H7 (cell line): Measurements from ENCODE around the gene GLYATL1B. TPM values are rescaled to one million over a fixed set of nuclear protein-coding genes. Genes with fewer than 3 reads are reported as not detected.
"Not testable (repeated sequence)": the region's sequence is repeated elsewhere in the genome, so short reads cannot be mapped to it uniquely, and the experiment has no call there.

Experiments used
- DNase-seq: peaks from one replicate; pipeline ENCODE4 v3.0.0; 2012
- H3K27me3 ChIP-seq: 2 replicates; pipeline ENCODE4 v1.6.0; 2011; ENCODE audit warnings: mild to moderate bottlenecking, low read length; ENCODE audit not compliant: control insufficient read depth, insufficient read depth
- H3K36me3 ChIP-seq: replicated peaks from 2 replicates; pipeline ENCODE4 v1.5.1; 2011; ENCODE audit warnings: low read length; ENCODE audit not compliant: control insufficient read depth, insufficient read depth
- H3K4me3 ChIP-seq: 2 replicates; pipeline ENCODE4 v1.5.1; 2011; ENCODE audit warnings: low read depth, mild to moderate bottlenecking, control low read depth, low read length, moderate library complexity; ENCODE audit not compliant: insufficient read depth
- total RNA-seq: library from RNA; depleted of rRNA; stranded (reverse); fragments of >200 nt; shearing (Covaris generic); gene quantifications from 2 replicates; pipeline ENCODE4 v1.2.3, GENCODE V29; 2014; rRNA removed

The GLYATL1B gene, protein sequence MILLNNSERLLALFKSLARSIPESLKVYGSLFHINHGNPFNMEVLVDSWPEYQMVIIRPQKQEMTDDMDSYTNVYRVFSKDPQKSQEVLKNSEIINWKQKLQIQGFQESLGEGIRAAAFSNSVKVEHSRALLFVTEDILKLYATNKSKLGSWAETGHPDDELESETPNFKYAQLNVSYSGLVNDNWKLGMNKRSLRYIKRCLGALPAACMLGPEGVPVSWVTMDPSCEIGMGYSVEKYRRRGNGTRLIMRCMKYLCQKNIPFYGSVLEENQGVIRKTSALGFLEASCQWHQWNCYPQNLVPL
- not detected in 2 replicates for total RNA-seq

DNA sequence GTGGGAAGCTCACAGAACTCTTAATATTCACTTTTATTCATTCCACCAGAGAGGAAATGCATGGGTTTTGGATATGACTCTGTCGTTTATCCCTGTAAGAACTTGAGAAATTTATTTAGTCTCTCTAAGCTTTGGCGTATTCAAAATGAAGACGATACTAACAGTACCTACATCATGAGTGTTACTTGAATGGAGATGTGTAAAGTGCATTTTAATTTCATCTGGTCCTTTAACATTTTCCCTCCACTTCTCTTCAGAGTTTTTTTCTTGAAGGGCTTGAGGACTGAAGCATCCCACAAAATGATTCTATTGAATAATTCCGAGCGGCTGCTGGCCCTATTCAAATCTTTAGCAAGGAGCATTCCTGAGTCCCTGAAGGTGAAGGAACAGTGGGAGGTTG, at the start of gene GLYATL1B:
TSS of gene GLYATL1B (plus strand) at position 301 of the 400 bp plus-strand sequence. CDS start at position 301, 0 bp downstream.
- H3K36me3 ChIP-seq, DNase-seq, H3K4me3 ChIP-seq, H3K27me3 ChIP-seq: not testable (repeated sequence)

DNA sequence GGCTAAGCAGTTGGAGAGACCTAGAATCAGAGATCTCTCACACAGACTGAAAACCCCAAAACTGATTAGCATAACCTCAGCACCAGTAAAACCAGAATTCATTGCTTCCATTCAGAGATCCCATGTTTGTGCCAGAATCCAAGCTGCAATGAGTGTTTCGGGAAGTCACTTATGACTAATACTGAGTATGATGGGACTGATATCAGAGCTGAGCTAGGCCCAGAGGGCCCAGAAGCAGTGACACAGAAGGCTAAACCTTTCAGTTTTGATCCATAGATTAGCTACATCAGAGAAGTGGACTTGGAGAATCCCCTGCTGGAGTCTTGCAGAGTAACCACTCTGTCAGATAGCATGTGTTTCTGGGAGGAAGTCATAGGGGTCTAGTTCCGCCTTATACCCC, 49.6 kb upstream of the GLYATL1B start:
- H3K4me3 ChIP-seq, H3K36me3 ChIP-seq, DNase-seq, H3K27me3 ChIP-seq: not testable (repeated sequence)

DNA sequence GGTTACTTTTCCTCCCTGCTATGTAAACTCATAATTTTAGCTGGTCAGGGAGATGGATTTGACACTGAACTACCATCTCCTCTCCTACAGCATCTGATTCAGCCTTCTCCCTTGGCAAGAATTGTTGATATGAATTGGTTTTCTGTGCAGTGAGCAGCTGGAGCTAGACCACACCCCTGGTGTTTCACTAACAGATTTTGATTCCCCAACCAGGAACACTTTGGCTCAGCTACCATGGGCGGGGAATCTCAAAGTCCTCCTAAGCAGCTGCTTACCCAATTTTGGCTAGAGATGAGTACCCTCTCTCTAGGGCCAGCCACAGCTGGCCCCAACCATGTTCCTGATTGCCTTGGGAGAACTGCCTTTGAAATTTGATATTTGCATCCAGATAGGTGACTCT, 48.7 kb upstream of the GLYATL1B start:
- H3K36me3 ChIP-seq, DNase-seq, H3K27me3 ChIP-seq, H3K4me3 ChIP-seq: not testable (repeated sequence)

DNA sequence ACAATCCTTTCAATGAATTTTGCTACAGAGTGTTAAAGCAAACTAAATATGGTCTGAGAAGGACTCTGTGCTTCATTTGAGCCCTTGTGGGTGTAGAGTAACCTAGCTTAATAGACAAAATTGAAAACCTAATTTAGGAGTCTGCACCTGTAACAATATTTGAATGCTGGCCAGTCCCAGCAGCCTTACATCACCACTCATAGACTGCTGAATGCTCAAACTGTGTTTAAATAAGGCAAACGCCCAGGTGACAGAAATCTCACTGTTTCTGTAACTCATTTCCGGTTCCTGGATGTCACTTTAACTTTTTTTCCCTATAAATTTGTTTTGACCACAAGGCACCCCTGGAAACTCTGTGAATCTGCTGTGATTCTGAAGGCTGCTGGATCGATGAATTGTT, 45.5 kb upstream of the GLYATL1B start:
- Histone ChIP-seq H3K36me3 (no peaks in the 10 kb centered on the region), H3K27me3 (no peaks in the 10 kb centered on the region), H3K4me3 (no peak overlapping the region)
- no peak for DNase-seq

DNA sequence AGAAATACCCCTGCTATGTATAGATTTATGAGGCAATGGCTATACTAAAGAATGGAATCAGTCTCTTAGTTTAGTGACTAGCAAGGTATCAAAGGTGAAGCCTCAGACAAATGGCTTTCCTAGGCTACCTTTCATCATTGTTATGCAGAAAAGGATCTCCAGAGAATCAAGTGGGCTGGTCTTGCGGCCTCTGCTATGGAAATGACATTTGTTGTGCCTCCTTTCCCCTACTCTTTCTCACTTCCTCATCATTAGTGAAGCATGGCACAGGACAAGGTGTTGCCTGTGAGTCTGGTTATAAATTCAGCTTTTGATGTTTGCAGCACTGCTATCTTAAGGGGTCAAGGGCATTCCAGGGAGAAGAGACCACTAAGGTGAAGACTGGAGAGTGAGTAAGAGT, 34.7 kb upstream of the GLYATL1B start:
- not testable (repeated sequence) for H3K4me3 ChIP-seq, DNase-seq, H3K27me3 ChIP-seq, H3K36me3 ChIP-seq

DNA sequence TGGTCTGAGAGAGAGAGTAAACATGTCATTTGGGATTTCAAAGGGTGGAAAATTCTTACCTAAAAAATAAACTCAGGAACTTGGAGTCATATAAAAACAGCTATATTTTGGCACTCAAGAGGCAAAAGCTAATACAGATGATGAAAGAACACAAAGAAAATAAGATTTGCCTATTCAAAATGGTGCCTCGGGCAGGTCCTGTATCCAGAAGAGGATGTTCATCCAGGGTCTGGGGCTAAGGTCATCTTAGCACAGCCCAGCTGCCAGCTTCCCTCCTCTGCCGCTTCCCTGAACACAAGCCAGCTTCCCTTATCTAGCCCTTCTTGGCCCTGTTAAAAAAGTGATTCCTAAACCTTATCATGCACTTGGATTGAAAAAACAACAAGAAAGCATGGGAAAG, 33.8 kb upstream of the GLYATL1B start:
- H3K4me3 ChIP-seq, H3K36me3 ChIP-seq, DNase-seq, H3K27me3 ChIP-seq: not testable (repeated sequence)

DNA sequence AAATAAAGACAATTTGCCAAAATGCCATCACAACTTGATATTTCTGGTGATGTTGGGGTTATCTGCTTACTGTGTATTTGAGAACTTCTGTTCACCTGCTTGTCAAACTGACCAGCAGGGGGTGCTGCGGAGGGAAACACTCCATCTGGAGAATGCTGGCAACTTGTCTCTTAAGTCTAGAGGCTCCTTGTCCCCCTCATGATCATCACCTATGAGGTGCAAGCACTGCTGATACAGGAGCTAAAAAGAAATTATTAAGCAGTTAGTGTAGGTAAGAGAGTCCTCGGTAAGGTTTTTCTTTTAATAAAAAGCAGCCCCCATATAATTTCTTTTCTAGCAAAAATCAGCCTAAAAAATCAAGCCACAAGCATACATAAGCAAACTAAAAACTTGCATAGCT, 32.7 kb upstream of the GLYATL1B start:
- H3K36me3 ChIP-seq = no peaks in the 10 kb centered on the region
- H3K27me3 ChIP-seq = no peaks in the 10 kb centered on the region
- no peak overlapping the region for H3K4me3 ChIP-seq
- DNase-seq = no peak

DNA sequence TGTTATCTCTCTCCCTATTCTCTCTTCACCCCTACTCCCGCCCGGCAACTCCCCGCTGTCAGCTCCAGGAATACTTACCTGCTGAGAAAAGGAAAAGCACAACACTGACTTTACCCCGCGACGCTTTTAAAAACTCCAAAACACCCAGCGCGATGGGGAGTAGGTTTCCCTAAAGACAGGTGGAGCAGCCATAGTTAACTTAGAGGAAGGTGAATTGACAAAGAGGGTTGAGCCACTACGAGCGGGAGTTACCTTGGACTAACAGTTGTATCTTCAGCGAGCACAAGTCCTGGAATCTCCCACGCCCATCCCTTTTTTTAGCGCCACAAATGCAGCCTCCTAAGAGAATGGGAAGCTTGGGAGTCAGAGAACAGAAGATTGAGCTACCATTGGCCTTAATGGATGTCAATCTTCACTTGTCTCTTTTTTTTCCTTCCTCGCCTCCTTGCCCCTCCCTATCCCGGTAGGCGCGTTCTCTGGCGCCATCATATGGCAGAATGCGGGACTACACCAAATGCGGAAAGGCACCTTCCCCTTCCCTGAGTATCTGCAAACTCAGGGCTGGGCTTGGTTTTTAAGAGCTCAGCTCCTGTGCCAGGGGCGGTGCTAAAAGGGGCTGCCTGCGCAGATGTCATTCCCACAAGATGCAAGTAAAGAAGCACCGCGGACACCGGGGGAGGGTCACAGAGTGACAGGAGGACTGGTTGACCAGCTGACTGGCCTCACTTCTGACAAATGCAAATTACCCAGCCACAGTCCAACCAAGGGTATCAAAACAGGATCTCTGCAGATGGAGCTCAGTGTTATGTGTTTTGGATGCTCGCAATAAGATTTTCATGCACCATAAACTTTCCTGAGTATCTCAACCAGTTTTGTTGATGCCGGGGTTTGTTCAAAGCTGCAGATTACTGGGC, 27.7 kb upstream of the GLYATL1B start:
- H3K4me3 ChIP-seq = peak overlapping the region; percentile 35
- H3K27me3 ChIP-seq, H3K36me3 ChIP-seq: not testable (repeated sequence)
- DNase-seq = peak; percentile 89

DNA sequence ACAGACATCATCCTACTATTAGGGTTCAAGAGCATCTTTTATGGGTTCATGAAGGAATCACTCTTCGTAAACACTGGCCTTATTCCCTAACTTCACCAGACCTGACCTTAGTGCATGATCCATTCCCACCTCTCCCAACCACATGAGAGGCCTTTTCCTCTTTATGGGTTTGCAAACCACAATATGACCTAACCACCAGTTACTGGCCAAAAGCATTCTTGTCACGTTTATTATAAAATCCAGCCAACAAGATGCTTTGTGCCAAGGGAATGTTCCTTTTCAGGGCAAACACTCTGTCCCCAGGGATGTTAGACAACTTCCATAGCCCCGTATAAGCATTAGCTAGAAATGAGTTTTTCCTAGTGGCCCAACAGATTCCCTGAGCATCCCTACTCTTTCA, 26.0 kb upstream of the GLYATL1B start:
- DNase-seq, H3K4me3 ChIP-seq, H3K27me3 ChIP-seq, H3K36me3 ChIP-seq: not testable (repeated sequence)

DNA sequence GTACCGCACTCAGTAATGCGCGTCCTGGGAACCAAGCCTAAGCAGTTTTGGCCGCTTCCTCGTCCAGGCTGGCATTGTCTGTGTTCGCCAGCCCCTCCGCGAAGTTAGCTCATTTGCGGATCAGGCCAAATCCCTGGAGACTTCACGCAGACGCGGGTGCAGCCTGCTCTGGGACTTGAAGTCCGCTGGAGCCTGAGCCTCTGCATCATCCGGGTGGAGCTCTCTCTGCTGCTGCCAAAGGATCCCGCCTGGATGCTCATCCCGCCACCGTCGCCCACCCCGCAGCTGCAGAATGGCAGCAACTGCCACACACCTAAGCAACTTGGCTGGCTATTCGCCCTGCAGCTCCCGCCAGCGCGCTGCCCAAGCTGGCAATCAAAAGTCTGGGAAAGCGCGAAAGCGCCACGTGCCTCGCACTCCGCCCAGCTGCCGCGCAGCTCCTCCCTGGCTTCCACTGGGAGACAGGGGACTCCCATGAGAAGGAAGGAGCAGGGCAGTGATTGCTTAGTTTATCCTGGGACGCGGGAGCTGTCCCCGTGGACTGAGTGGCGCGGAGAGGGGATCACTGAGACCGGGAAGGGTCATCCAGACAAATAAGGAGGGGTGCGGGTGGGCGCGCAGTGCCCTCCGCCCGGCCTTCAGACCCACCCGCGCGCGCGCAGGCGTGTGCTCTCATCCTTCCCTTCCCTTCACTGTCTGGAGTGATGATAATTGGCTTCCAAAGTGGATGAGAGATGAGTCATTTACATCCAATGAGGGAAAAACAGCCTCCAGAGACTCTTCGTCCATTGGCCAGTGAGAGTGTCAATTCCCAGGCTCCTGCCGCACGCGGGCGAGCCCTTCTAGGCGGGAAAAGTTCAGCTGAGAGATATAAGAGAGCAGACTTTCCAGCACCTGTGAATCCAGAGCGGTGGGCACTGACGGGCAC, 23.2 kb upstream of the GLYATL1B start:
- peak; percentile 19 for DNase-seq
- peaks cover 7% of the 10 kb centered on the region for H3K27me3 ChIP-seq

DNA sequence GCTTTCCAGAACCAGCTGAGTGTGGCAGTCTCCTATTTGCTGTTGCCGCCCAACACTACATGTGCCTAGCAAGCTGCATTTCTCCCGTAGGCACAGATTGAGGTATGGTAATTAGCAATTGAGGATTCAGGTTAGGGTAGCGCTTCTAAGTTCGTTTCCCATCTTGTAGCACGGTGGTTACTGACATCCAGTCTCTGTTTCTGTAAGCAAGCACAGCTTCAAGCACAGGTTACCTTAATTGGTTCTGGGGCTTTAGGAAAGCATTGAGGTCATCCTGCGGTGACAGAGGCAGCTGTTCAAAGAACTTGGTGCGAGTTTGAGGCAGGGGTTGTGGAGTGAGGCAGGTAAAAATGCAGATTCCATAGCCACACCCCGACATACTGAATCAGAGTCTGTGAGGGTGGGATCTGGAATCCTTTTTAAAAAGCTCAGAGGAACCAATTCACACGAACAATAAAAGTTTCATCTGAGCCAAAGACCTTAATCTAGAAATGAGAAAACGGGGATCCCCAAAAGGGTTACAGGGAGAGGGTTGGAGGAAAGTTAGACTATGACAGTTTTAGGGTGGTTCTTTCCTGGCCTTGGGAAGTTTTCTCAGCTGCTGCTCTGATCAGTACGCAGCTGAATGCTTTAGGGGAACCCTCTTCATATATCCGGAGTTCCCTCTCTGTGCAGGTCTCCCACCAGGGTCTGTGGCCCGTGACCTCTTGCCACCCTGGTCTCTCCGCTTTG, 21.9 kb upstream of the GLYATL1B start:
- H3K27me3 ChIP-seq, H3K4me3 ChIP-seq, DNase-seq, H3K36me3 ChIP-seq: not testable (repeated sequence)

More for the DNA sequence above, 23.2 kb upstream of the GLYATL1B start:
- H3K4me3 ChIP-seq = no peak overlapping the region
- no peaks in the 10 kb centered on the region for H3K36me3 ChIP-seq

DNA sequence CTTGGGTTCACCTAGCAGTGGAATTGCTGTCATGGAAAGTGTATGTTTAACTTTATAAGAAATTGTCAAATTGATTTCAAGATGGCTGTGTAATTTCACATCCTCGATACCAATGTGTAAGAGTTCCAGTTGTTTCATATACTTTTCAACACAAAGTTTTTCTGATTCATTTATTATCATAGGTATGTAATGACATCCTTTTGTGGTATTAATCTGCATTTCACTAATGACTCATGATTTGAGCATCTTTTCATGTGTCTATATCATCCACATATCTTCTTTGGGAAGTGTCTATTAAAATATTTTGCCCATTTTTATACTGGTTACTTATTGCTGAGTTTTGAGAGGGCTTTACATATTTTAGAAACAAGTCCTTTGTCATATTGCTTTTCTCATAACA, 17.0 kb upstream of the GLYATL1B start:
- no peaks in the 10 kb centered on the region for H3K27me3 ChIP-seq
- no peaks in the 10 kb centered on the region for H3K36me3 ChIP-seq
- no peak for DNase-seq
- no peak overlapping the region for H3K4me3 ChIP-seq

DNA sequence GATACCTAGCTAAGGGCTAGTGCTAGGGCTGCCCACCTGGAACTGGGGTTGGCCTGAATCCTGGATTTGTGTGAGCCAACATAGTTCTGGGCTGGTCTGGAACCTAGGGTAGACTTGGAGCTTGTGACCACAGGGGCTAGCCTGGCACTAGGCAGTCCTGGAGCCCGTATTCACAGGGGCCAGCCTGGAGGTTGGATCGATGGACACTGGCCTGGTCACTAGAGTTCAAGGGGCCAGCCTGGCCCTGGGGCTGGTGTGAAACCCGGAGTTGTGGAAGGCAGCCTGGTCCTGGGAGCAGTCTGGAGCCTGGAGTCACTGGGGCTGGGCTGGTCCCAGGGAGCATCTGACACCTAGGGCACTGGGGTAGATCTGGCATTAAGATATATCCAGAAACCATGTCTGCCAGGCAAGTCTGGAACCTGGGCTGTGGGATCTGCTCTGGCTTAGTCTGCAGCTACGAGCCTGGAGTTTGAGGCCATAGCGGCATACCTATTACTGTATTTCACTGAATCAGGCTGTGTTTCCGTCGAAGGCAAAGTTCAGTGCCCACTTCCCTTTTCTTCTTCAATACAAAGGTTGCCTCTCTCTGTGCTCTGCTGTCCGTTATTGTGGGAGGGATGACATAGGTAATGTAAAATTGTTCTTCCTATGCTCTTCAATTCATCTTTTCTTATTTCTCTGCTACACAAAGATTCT, 9.1 kb upstream of the GLYATL1B start:
- no peak for DNase-seq
- Histone ChIP-seq H3K36me3 (no peaks in the 10 kb centered on the region), H3K27me3 (no peaks in the 10 kb centered on the region), H3K4me3 (no peak overlapping the region)
